H9 (cell line): ENCODE data around the gene HMGCLL1. TPM values are rescaled to one million over a fixed set of nuclear protein-coding genes. Genes with fewer than 3 reads are reported as not detected.

Source experiments
- DNase-seq: peaks from one replicate; pipeline ENCODE4 v3.0.0-alpha.2; 2017
- H2AFZ ChIP-seq: one replicate; pipeline ENCODE4 v1.6.1; 2013; ENCODE audit warnings: mild to moderate bottlenecking, low read length, control low read depth, moderate library complexity
- H2AK5ac ChIP-seq: 2 replicates; pipeline ENCODE4 v1.6.1; 2013; ENCODE audit warnings: low read length, control low read depth, mixed read lengths; ENCODE audit not compliant: insufficient read length
- H2BK120ac ChIP-seq: one replicate; pipeline ENCODE4 v1.6.1; 2013; ENCODE audit warnings: low read depth, mild to moderate bottlenecking, low read length, control low read depth, inconsistent platforms; ENCODE audit not compliant: poor library complexity, severe bottlenecking
- H2BK12ac ChIP-seq: 2 replicates; pipeline ENCODE4 v1.6.1; 2013; ENCODE audit warnings: low read length, control low read depth, mixed read lengths, low read depth; ENCODE audit not compliant: insufficient read length
- H2BK15ac ChIP-seq: 2 replicates; pipeline ENCODE4 v1.6.1; 2013; ENCODE audit warnings: low read depth, low read length, control low read depth
- H2BK20ac ChIP-seq: one replicate; pipeline ENCODE4 v1.6.1; 2013; ENCODE audit warnings: low read depth, mild to moderate bottlenecking, low read length, control low read depth, inconsistent platforms; ENCODE audit not compliant: poor library complexity, severe bottlenecking
- H2BK5ac ChIP-seq: 2 replicates; pipeline ENCODE4 v1.6.1; 2013; ENCODE audit warnings: low read length, control low read depth, mixed read lengths; ENCODE audit not compliant: insufficient read length
- H3K14ac ChIP-seq: 2 replicates; pipeline ENCODE4 v1.6.1; 2013; ENCODE audit warnings: low read length, control low read depth; ENCODE audit not compliant: insufficient read depth
- H3K18ac ChIP-seq: 2 replicates; pipeline ENCODE4 v1.6.1; 2013; ENCODE audit warnings: low read depth, mild to moderate bottlenecking, mixed read lengths, low read length, control low read depth; ENCODE audit not compliant: insufficient read length
- H3K23ac ChIP-seq: 2 replicates; pipeline ENCODE4 v1.6.1; 2013; ENCODE audit warnings: low read length, control low read depth, mixed read lengths, low read depth; ENCODE audit not compliant: insufficient read length
- H3K23me2 ChIP-seq: 2 replicates; pipeline ENCODE4 v1.6.1; 2013; ENCODE audit warnings: low read depth, mild to moderate bottlenecking, mixed read lengths, low read length, control low read depth; ENCODE audit not compliant: insufficient read length, poor library complexity, severe bottlenecking
- H3K27ac ChIP-seq: 2 replicates; pipeline ENCODE4 v1.5.1; 2013; ENCODE audit warnings: low read length, control low read depth, mixed read lengths, low read depth; ENCODE audit not compliant: insufficient read length
- H3K27me3 ChIP-seq: 2 replicates; pipeline ENCODE4 v1.6.1; 2013; ENCODE audit warnings: low read length, control low read depth, inconsistent platforms; ENCODE audit not compliant: insufficient read depth
- H3K4ac ChIP-seq: 2 replicates; pipeline ENCODE4 v1.6.1; 2013; ENCODE audit warnings: low read depth, mild to moderate bottlenecking, control low read depth, inconsistent platforms, low read length, moderate library complexity
- H3K4me1 ChIP-seq: 2 replicates; pipeline ENCODE4 v1.6.1; 2013; ENCODE audit warnings: low read length, control low read depth, inconsistent platforms; ENCODE audit not compliant: insufficient read depth
- H3K4me2 ChIP-seq: 2 replicates; pipeline ENCODE4 v1.6.1; 2013; ENCODE audit warnings: low read length, control low read depth, mixed read lengths; ENCODE audit not compliant: insufficient read length, insufficient read depth
- H3K56ac ChIP-seq: 2 replicates; pipeline ENCODE4 v1.6.1; 2013; ENCODE audit warnings: low read depth, mild to moderate bottlenecking, mixed read lengths, low read length, control low read depth; ENCODE audit not compliant: insufficient read length
- H3K79me1 ChIP-seq: 2 replicates; pipeline ENCODE4 v1.6.1; 2013; ENCODE audit warnings: low read depth, mild to moderate bottlenecking, moderate library complexity, low read length, control low read depth, inconsistent platforms; ENCODE audit not compliant: insufficient read depth, poor library complexity, severe bottlenecking
- H3K79me2 ChIP-seq: 2 replicates; pipeline ENCODE4 v1.6.1; 2013; ENCODE audit warnings: low read length, control low read depth, inconsistent platforms; ENCODE audit not compliant: insufficient read depth
- H3K9ac ChIP-seq: 2 replicates; pipeline ENCODE4 v1.6.1; 2013; ENCODE audit warnings: low read length, control low read depth, mixed read lengths; ENCODE audit not compliant: insufficient read length; ENCODE audit errors: extremely low read depth
- H3K9me3 ChIP-seq: one replicate; pipeline ENCODE4 v1.6.1; 2013; ENCODE audit warnings: low read depth, low read length, inconsistent platforms; ENCODE audit not compliant: control insufficient read depth
- H3T11ph ChIP-seq: one replicate; pipeline ENCODE4 v1.6.1; 2013; ENCODE audit warnings: mild to moderate bottlenecking, low read length, control low read depth, inconsistent platforms
- H4K20me1 ChIP-seq: one replicate; pipeline ENCODE4 v1.6.1; 2013; ENCODE audit not compliant: control insufficient read depth, insufficient read length, insufficient read depth
- H4K5ac ChIP-seq: 2 replicates; pipeline ENCODE4 v1.6.1; 2013; ENCODE audit warnings: low read depth, mild to moderate bottlenecking, mixed read lengths, low read length, control low read depth; ENCODE audit not compliant: insufficient read length
- H4K8ac ChIP-seq: replicated peaks from 2 replicates; pipeline ENCODE4 v1.6.1; 2013; ENCODE audit warnings: low read length, control low read depth, mixed read lengths, low read depth; ENCODE audit not compliant: insufficient read length
- H4K91ac ChIP-seq: 2 replicates; pipeline ENCODE4 v1.6.1; 2013; ENCODE audit warnings: low read depth, mild to moderate bottlenecking, moderate library complexity, mixed read lengths, low read length, control low read depth; ENCODE audit not compliant: insufficient read length
- H3K27ac Mint-ChIP-seq, 3 experiments: 2 replicates in 2 of 3; 3 replicates in 1 of 3; pipeline ENCODE4 v1.8.0; 2020 to 2021; ENCODE audit warnings: mixed read lengths in 3 of 3, mild to moderate bottlenecking in 1 of 3, moderate library complexity in 1 of 3
- H3K27me3 Mint-ChIP-seq: 2 replicates; pipeline ENCODE4 v1.8.0; 2021; ENCODE audit warnings: low read depth, mild to moderate bottlenecking, moderate library complexity, mixed read lengths
- H3K36me3 Mint-ChIP-seq, 3 experiments: 2 replicates in 2 of 3; 3 replicates in 1 of 3; pipeline ENCODE4 v1.8.0; 2020 to 2021; ENCODE audit warnings: low read depth in 3 of 3, mixed read lengths in 3 of 3; ENCODE audit not compliant: insufficient read depth in 1 of 3
- H3K4me1 Mint-ChIP-seq, 2 experiments: 2 replicates each; pipeline ENCODE4 v1.8.0; 2020; ENCODE audit warnings: mixed read lengths in 2 of 2
- H3K4me3 Mint-ChIP-seq, 2 experiments: 2 replicates in 1 of 2; 3 replicates in 1 of 2; pipeline ENCODE4 v1.8.0; 2020 to 2021; ENCODE audit warnings: mild to moderate bottlenecking in 2 of 2, mixed read lengths in 2 of 2, moderate library complexity in 1 of 2
- H3K9me3 Mint-ChIP-seq, 2 experiments: 2 replicates in 1 of 2; 3 replicates in 1 of 2; pipeline ENCODE4 v1.8.0; 2020; ENCODE audit warnings: mild to moderate bottlenecking in 2 of 2, mixed read lengths in 2 of 2, moderate library complexity in 1 of 2
- WGBS: extraction: QIAGEN DNeasy Blood & Tissue Kit; methylation state at CpG from one replicate; pipeline ENCODE4 v1.1.7; 2013; ENCODE audit warnings: missing lambda C conversion rate, low lambda C conversion rate, mixed read lengths; ENCODE audit not compliant: insufficient read length; ENCODE audit errors: extremely low coverage; 5-methylcytosine and 5-hydroxymethylcytosine counted together
- total RNA-seq: library from RNA; stranded (reverse); gene quantifications from 2 replicates; pipeline ENCODE4 v1.2.1, GENCODE V29; 2021
- TF ChIP-seq, protein P1 (sequence below): fragments of 200-600 bp; sonication (generic); conservative IDR thresholded peaks from 3 replicates; pipeline ENCODE4 v1.8.0; 2021; ENCODE audit warnings: antibody characterized with exemption, mild to moderate bottlenecking

The HMGCLL1 gene
- total RNA-seq, 1 experiment from 2014 or later = 0.24 TPM

DNA sequence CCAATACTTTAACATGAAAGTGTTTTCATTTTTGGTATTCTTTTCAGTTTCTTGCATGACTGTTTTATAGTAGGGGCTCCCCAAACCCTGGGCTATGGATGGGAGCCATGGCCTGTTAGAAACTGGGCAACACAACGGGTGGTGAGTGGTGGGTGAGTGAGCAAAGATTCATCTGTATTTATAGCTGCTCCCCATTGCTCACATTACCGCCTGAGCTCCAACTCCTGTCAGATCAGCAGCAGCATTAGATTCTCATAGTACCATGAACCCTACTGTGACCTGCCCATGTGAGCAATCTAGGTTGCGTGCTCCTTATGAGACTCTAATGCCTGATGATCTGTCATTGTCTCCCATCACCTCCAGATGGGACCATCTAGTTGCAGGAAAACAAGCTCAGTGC, 42.3 kb upstream of the HMGCLL1 start:
- Histone ChIP-seq H3K4ac (no peak overlapping the region), H3K23ac (no peak overlapping the region), H4K20me1 (no peaks in the 10 kb centered on the region), H3K14ac (no peak overlapping the region), H4K8ac (no peak overlapping the region), H3K79me1 (no peaks in the 10 kb centered on the region), H4K5ac (no peak overlapping the region), H2BK120ac (no peak overlapping the region), H2AFZ (no peak overlapping the region), H3K27ac (no peak overlapping the region), H3K23me2 (no peaks in the 10 kb centered on the region), H3K9me3 (no peaks in the 10 kb centered on the region), H3T11ph (no peak overlapping the region), H4K91ac (no peak overlapping the region), H3K79me2 (no peaks in the 10 kb centered on the region), H3K18ac (no peak overlapping the region), H2BK12ac (no peak overlapping the region), H3K4me2 (no peak overlapping the region), H3K4me1 (no peaks in the 10 kb centered on the region), H3K56ac (no peak overlapping the region), H2AK5ac (no peak overlapping the region), H3K9ac (no peak overlapping the region), H2BK5ac (no peak overlapping the region), H2BK20ac (no peak overlapping the region), H2BK15ac (no peak overlapping the region), H3K27me3 (no peaks in the 10 kb centered on the region)
- TF ChIP-seq, protein P1, sequence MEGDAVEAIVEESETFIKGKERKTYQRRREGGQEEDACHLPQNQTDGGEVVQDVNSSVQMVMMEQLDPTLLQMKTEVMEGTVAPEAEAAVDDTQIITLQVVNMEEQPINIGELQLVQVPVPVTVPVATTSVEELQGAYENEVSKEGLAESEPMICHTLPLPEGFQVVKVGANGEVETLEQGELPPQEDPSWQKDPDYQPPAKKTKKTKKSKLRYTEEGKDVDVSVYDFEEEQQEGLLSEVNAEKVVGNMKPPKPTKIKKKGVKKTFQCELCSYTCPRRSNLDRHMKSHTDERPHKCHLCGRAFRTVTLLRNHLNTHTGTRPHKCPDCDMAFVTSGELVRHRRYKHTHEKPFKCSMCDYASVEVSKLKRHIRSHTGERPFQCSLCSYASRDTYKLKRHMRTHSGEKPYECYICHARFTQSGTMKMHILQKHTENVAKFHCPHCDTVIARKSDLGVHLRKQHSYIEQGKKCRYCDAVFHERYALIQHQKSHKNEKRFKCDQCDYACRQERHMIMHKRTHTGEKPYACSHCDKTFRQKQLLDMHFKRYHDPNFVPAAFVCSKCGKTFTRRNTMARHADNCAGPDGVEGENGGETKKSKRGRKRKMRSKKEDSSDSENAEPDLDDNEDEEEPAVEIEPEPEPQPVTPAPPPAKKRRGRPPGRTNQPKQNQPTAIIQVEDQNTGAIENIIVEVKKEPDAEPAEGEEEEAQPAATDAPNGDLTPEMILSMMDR = no peak
- Mint-ChIP-seq H3K36me3 (peaks cover 0 to 4% (median 0%) of the 10 kb centered on the region in 3 experiments; a peak in 3 of 7 replicates), H3K4me3 (no peak overlapping the region), H3K9me3 (peaks cover 0 to 7% of the 10 kb centered on the region in 2 experiments; a peak in 2 of 5 replicates), H3K27ac (no peak overlapping the region), H3K4me1 (peaks cover 4% of the 10 kb centered on the region in 2 experiments), H3K27me3 (no peaks in the 10 kb centered on the region)
- WGBS = no CpG with 5 or more reads among the region's 3 CpGs
- no peak for DNase-seq
